Measurements from ENCODE around the gene TMEM60. TPM values are rescaled to one million over a fixed set of nuclear protein-coding genes. Genes with fewer than 3 reads are reported as not detected.

TMEM60 gene
- polyA plus RNA-seq, 4 donors = 12.3 to 31.9 (median 17.2) TPM

DNA sequence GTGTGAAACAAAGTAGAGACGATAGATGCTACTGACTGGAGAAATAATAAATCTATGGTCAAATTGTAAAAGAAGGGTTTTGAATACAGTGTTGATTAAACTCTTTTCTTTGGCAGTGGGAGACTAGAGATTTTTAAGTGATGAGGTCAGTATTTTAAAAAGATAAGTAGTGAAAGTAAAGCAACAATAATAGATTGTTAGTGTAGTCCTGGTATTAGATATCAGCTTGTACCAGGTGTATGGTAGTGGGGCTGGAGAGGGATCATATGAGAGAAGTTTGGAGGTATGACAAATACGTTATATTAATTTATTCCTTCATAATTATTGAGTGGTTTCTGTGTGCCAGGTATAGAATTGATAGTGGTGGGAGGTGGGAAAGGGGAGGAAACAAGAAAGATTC lies 25.6 kb upstream of the TMEM60 start:
- peaks cover 0 to 9% (median 2%) of the 10 kb centered on the region in 3 donors for H3K36me3 ChIP-seq (ENCODE audit: control insufficient read depth in 3 of 3, insufficient read depth in 2 of 3, low read depth in 1 of 3, low read length in 3 of 3)
- no peak overlapping the region for H3K27ac ChIP-seq (ENCODE audit: low read depth in 1 of 3, low read length in 2 of 3)
- H3K27me3 ChIP-seq (ENCODE audit: control insufficient read depth in 3 of 3, insufficient read depth in 3 of 3, low read length in 3 of 3) = no peaks in the 10 kb centered on the region
- H3K9me3 ChIP-seq (ENCODE audit: control insufficient read depth in 2 of 2, insufficient read depth in 1 of 2, low read depth in 1 of 2, low read length in 1 of 2) = peaks cover 7 to 46% of the 10 kb centered on the region in 2 donors
- no peak for FAIRE-seq
- no peak overlapping the region for H3K4me3 ChIP-seq (ENCODE audit: low read depth in 1 of 3, low read length in 3 of 3)
- no peak for DNase-seq
- H3K4me1 ChIP-seq (ENCODE audit: control insufficient read depth in 3 of 3, insufficient read depth in 2 of 3, low read depth in 1 of 3, low read length in 2 of 3) = no peaks in the 10 kb centered on the region
- 89 to 95% (median 95%) methylated on average over 2 of the region's 2 CpGs for WGBS, 3 donors

DNA sequence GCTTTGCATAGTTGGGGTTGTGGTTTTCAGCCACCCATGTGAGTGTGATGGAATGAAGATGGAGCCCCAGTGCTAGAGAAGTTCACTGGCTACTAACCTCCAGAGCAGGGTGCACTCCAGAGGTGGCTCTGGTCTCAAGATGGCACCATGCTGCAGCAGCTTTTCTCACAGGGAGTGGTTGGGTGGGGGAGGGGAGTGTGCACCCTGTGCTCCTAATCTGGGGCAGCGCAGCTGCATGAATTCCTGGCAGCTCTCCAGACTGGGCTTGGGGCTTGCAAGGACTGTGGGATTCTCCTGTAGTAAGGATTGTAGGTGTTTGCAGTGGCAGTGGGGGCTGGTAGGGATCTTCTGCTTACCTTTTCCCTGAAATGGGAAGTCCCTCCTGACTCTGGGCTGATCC lies 24.0 kb upstream of the TMEM60 start:
- FAIRE-seq = no peak
- WGBS, 3 donors = 0 to 40% (median 30%) methylated on average over 1 of the region's 1 CpG

DNA sequence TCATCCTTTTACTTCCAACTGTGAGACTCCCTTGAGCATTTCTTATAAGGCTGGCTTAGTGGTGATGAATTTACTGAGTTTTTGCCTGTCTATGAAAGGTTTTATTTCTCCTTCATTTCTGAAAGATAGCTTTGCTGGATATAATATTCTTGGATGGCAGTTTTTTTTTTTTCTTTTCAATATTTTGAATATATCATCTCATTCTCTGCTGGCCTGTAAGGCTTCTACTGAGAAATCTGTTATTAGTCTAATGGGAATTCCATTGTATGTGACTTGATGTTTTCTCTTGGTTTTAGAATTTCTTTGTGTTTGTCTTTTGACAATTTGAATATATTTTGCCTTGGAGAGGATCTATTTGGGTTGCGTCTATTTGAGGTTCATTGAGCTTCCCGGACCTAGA lies 22.7 kb upstream of the TMEM60 start:
- WGBS, 3 donors = 98 to 100% (median 99%) methylated on average over 2 of the region's 2 CpGs

More for the DNA sequence above, 24.0 kb upstream of the TMEM60 start:
- H3K9me3 ChIP-seq (ENCODE audit: control insufficient read depth in 2 of 2, insufficient read depth in 1 of 2, low read depth in 1 of 2, low read length in 1 of 2) = peaks cover 7 to 52% of the 10 kb centered on the region in 2 donors
- H3K27ac ChIP-seq (ENCODE audit: low read depth in 1 of 3, low read length in 2 of 3) = no peak overlapping the region
- DNase-seq = no peak
- H3K27me3 ChIP-seq (ENCODE audit: control insufficient read depth in 3 of 3, insufficient read depth in 3 of 3, low read length in 3 of 3) = no peaks in the 10 kb centered on the region
- no peaks in the 10 kb centered on the region for H3K4me1 ChIP-seq (ENCODE audit: control insufficient read depth in 3 of 3, insufficient read depth in 2 of 3, low read depth in 1 of 3, low read length in 2 of 3)
- H3K4me3 ChIP-seq (ENCODE audit: low read depth in 1 of 3, low read length in 3 of 3) = no peak overlapping the region
- H3K36me3 ChIP-seq (ENCODE audit: control insufficient read depth in 3 of 3, insufficient read depth in 2 of 3, low read depth in 1 of 3, low read length in 3 of 3) = peaks cover 0 to 9% (median 2%) of the 10 kb centered on the region in 3 donors

DNA sequence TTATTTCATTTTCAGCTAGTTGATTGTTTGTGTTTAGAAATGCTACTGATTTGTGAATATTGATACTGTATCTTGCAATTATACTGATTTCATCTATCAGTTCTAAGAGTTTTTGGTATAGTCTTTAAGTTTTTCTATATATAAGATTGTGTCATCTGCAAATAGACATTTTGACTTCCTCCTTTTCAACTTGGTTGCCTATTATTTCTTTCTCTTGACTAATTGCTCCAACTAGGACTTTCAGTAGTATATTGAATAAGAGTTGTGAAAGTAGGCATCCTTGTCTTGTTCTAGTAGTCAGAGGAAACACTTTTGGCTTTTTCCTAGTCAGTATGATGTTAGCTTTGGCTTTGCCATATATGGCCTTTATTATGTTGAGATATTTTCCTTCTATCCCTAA lies 20.8 kb upstream of the TMEM60 start:
- Histone ChIP-seq H3K36me3 (ENCODE audit: control insufficient read depth in 3 of 3, insufficient read depth in 2 of 3, low read depth in 1 of 3, low read length in 3 of 3) (peaks cover 0 to 9% (median 2%) of the 10 kb centered on the region in 3 donors), H3K4me3 (ENCODE audit: low read depth in 1 of 3, low read length in 3 of 3) (no peak overlapping the region), H3K4me1 (ENCODE audit: control insufficient read depth in 3 of 3, insufficient read depth in 2 of 3, low read depth in 1 of 3, low read length in 2 of 3) (no peaks in the 10 kb centered on the region), H3K27ac (ENCODE audit: low read depth in 1 of 3, low read length in 2 of 3) (no peak overlapping the region), H3K27me3 (ENCODE audit: control insufficient read depth in 3 of 3, insufficient read depth in 3 of 3, low read length in 3 of 3) (no peaks in the 10 kb centered on the region), H3K9me3 (ENCODE audit: control insufficient read depth in 2 of 2, insufficient read depth in 1 of 2, low read depth in 1 of 2, low read length in 1 of 2) (peaks cover 7 to 40% of the 10 kb centered on the region in 2 donors)
- no peak for DNase-seq
- no peak for FAIRE-seq

More for the DNA sequence above, 22.7 kb upstream of the TMEM60 start:
- Histone ChIP-seq H3K27me3 (ENCODE audit: control insufficient read depth in 3 of 3, insufficient read depth in 3 of 3, low read length in 3 of 3) (no peaks in the 10 kb centered on the region), H3K27ac (ENCODE audit: low read depth in 1 of 3, low read length in 2 of 3) (no peak overlapping the region), H3K4me3 (ENCODE audit: low read depth in 1 of 3, low read length in 3 of 3) (no peak overlapping the region), H3K4me1 (ENCODE audit: control insufficient read depth in 3 of 3, insufficient read depth in 2 of 3, low read depth in 1 of 3, low read length in 2 of 3) (no peaks in the 10 kb centered on the region), H3K36me3 (ENCODE audit: control insufficient read depth in 3 of 3, insufficient read depth in 2 of 3, low read depth in 1 of 3, low read length in 3 of 3) (peaks cover 0 to 9% (median 2%) of the 10 kb centered on the region in 3 donors), H3K9me3 (ENCODE audit: control insufficient read depth in 2 of 2, insufficient read depth in 1 of 2, low read depth in 1 of 2, low read length in 1 of 2) (peaks cover 7 to 50% of the 10 kb centered on the region in 2 donors)
- FAIRE-seq (no peak), DNase-seq (no peak)

DNA sequence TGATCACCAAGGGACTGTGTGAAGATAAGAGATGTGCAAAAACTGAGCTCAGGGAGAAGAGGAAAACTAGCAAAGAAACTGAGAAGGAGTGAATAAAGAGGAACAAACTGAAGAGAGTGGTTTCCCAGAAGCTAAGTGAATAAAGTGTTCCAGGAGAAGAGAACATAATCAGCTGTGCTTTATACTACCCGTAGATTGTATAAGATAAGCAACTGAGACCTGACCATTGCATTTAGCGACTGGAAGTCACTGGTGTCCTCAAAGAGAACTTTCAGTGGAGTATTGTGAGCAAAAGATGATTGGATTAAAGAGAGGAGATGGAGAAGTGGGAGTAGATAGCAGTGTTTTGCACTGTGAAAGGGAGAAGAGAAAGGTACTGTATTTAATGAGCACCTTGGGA lies 14.9 kb upstream of the TMEM60 start:
- Histone ChIP-seq H3K36me3 (ENCODE audit: control insufficient read depth in 3 of 3, insufficient read depth in 2 of 3, low read depth in 1 of 3, low read length in 3 of 3) (no peaks in the 10 kb centered on the region), H3K4me3 (ENCODE audit: low read depth in 1 of 3, low read length in 3 of 3) (no peak overlapping the region), H3K4me1 (ENCODE audit: control insufficient read depth in 3 of 3, insufficient read depth in 2 of 3, low read depth in 1 of 3, low read length in 2 of 3) (no peaks in the 10 kb centered on the region), H3K27ac (ENCODE audit: low read depth in 1 of 3, low read length in 2 of 3) (no peak overlapping the region), H3K27me3 (ENCODE audit: control insufficient read depth in 3 of 3, insufficient read depth in 3 of 3, low read length in 3 of 3) (no peaks in the 10 kb centered on the region), H3K9me3 (ENCODE audit: control insufficient read depth in 2 of 2, insufficient read depth in 1 of 2, low read depth in 1 of 2, low read length in 1 of 2) (peaks cover 0 to 19% of the 10 kb centered on the region in 2 donors)
- DNase-seq (no peak), FAIRE-seq (no peak)
- WGBS, 3 donors = 82 to 93% (median 92%) methylated on average over 2 of the region's 2 CpGs

DNA sequence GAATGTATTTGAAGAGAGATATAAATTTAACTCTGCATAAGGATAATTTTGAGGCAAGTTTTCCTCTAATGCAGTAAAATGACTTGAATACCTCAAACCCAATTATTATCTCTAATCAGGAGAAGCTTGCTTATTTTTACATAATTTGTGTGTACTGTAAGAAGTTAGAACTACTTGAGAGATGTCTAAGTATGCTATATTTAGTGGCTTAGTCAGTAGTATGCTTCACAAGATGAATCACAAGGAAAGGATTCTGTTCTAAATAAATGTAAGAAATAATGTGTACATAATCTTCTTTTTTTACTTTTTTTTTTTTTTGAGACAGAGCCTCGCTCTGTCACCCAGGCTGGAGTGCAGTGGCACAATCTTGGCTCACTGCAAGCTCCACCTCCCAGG lies 14.1 kb upstream of the TMEM60 start:
- Histone ChIP-seq H3K9me3 (ENCODE audit: control insufficient read depth in 2 of 2, insufficient read depth in 1 of 2, low read depth in 1 of 2, low read length in 1 of 2) (peaks cover 0 to 12% of the 10 kb centered on the region in 2 donors), H3K27ac (ENCODE audit: low read depth in 1 of 3, low read length in 2 of 3) (no peak overlapping the region), H3K4me3 (ENCODE audit: low read depth in 1 of 3, low read length in 3 of 3) (no peak overlapping the region), H3K27me3 (ENCODE audit: control insufficient read depth in 3 of 3, insufficient read depth in 3 of 3, low read length in 3 of 3) (no peaks in the 10 kb centered on the region), H3K36me3 (ENCODE audit: control insufficient read depth in 3 of 3, insufficient read depth in 2 of 3, low read depth in 1 of 3, low read length in 3 of 3) (no peaks in the 10 kb centered on the region), H3K4me1 (ENCODE audit: control insufficient read depth in 3 of 3, insufficient read depth in 2 of 3, low read depth in 1 of 3, low read length in 2 of 3) (no peaks in the 10 kb centered on the region)
- WGBS, 3 donors = 88 to 100% (median 100%) methylated on average over 1 of the region's 1 CpG
- DNase-seq (no peak), FAIRE-seq (no peak)

DNA sequence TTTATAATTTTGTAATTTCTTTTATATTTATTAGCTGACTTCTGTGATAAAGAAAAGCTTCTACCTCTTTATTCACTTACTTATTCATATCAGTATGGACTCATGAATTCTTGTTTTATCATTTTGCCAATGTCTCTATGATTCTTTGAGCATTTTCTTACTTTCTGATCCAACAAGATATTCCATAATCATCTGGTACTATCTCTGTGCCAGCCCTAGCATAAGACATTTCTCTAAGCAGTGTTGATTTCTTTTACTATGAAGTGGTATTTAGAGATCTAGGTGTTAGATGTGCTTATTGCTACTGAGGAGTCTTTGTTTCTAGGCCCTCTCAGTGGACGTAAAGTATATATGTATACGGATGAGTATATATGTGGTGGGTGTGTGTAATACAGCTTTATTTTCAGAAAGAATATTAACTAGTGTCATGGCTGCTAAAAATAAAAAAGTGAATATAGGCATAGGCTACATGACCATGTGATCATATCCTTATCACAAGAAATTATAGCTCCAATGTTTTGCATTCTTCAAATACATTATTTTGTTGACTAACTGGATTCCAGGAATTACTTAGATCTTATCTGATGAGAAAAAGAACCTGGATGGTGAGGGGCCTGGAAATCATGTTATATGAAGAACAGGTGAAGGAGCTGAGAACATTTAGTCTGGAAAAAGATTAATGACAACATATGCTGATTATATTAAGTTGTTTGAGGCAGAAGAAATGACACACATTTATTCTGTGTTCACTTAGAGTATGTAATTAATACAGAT lies 13.5 kb upstream of the TMEM60 start:
- H3K4me1 ChIP-seq (ENCODE audit: control insufficient read depth in 3 of 3, insufficient read depth in 2 of 3, low read depth in 1 of 3, low read length in 2 of 3) = no peaks in the 10 kb centered on the region
- no peaks in the 10 kb centered on the region for H3K36me3 ChIP-seq (ENCODE audit: control insufficient read depth in 3 of 3, insufficient read depth in 2 of 3, low read depth in 1 of 3, low read length in 3 of 3)
- H3K27me3 ChIP-seq (ENCODE audit: control insufficient read depth in 3 of 3, insufficient read depth in 3 of 3, low read length in 3 of 3) = no peaks in the 10 kb centered on the region
- peaks cover 0 to 11% of the 10 kb centered on the region in 2 donors for H3K9me3 ChIP-seq (ENCODE audit: control insufficient read depth in 2 of 2, insufficient read depth in 1 of 2, low read depth in 1 of 2, low read length in 1 of 2)
- no peak overlapping the region for H3K4me3 ChIP-seq (ENCODE audit: low read depth in 1 of 3, low read length in 3 of 3)
- 93 to 99% (median 96%) methylated on average over 2 of the region's 2 CpGs for WGBS, 3 donors
- DNase-seq (no peak), FAIRE-seq (no peak)
- no peak overlapping the region for H3K27ac ChIP-seq (ENCODE audit: low read depth in 1 of 3, low read length in 2 of 3)

DNA sequence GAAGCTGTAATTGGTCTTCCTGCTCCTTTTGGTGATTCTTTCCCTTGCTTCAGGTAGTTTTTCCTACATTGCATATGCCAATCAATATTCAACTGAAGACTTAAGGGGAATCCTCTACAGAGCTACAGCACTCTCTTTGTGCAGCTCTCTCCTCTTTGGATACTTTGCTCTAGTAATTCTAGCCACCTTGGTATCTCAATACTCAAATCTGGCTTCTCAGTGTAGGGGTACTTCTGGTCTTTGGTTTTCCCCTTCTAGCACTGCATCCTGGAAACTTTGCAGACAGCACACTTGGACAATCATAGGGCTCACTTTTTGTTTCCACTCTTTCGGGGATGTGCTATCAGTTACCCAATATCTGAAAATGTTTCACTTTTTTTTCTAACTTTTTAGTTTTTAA lies 10.3 kb upstream of the TMEM60 start:
- FAIRE-seq = no peak
- 84 to 98% (median 90%) methylated on average over 1 of the region's 1 CpG for WGBS, 3 donors

DNA sequence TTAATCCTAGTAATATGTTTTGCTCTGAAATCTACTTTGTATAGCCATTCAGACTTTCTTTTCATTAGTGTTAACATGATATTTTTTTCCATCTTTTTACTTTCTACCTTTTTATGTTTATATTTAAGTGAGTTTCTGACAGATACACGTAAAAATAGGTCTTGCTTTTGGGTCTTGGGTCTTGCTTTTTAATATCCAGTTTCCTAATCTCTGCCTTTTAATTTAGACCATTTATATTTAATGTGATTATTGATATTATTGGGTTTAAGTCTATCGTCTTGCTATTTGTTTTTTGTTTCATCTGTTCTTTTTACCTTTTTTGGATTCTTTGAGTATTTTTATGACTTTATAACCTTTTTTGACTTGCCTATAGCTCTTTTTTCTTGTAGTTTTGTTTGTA lies 8.2 kb upstream of the TMEM60 start:
- H3K4me3 ChIP-seq (ENCODE audit: low read depth in 1 of 3, low read length in 3 of 3) = no peak overlapping the region
- whole genome bisulfite sequencing, 3 donors = 95 to 98% (median 97%) methylated on average over 2 of the region's 2 CpGs
- no peaks in the 10 kb centered on the region for H3K4me1 ChIP-seq (ENCODE audit: control insufficient read depth in 3 of 3, insufficient read depth in 2 of 3, low read depth in 1 of 3, low read length in 2 of 3)
- no peak overlapping the region for H3K27ac ChIP-seq (ENCODE audit: low read depth in 1 of 3, low read length in 2 of 3)
- DNase-seq (no peak), FAIRE-seq (no peak)
- peaks cover 0 to 2% (median 0%) of the 10 kb centered on the region in 3 donors for H3K36me3 ChIP-seq (ENCODE audit: control insufficient read depth in 3 of 3, insufficient read depth in 2 of 3, low read depth in 1 of 3, low read length in 3 of 3)
- H3K27me3 ChIP-seq (ENCODE audit: control insufficient read depth in 3 of 3, insufficient read depth in 3 of 3, low read length in 3 of 3) = no peaks in the 10 kb centered on the region
- H3K9me3 ChIP-seq (ENCODE audit: control insufficient read depth in 2 of 2, insufficient read depth in 1 of 2, low read depth in 1 of 2, low read length in 1 of 2) = peaks cover 0 to 12% of the 10 kb centered on the region in 2 donors

More for the DNA sequence above, 10.3 kb upstream of the TMEM60 start:
- H3K27me3 ChIP-seq (ENCODE audit: control insufficient read depth in 3 of 3, insufficient read depth in 3 of 3, low read length in 3 of 3) = no peaks in the 10 kb centered on the region
- H3K36me3 ChIP-seq (ENCODE audit: control insufficient read depth in 3 of 3, insufficient read depth in 2 of 3, low read depth in 1 of 3, low read length in 3 of 3) = peaks cover 0 to 2% (median 0%) of the 10 kb centered on the region in 3 donors
- H3K4me3 ChIP-seq (ENCODE audit: low read depth in 1 of 3, low read length in 3 of 3) = no peak overlapping the region
- H3K4me1 ChIP-seq (ENCODE audit: control insufficient read depth in 3 of 3, insufficient read depth in 2 of 3, low read depth in 1 of 3, low read length in 2 of 3) = no peaks in the 10 kb centered on the region
- peaks cover 0 to 12% of the 10 kb centered on the region in 2 donors for H3K9me3 ChIP-seq (ENCODE audit: control insufficient read depth in 2 of 2, insufficient read depth in 1 of 2, low read depth in 1 of 2, low read length in 1 of 2)
- H3K27ac ChIP-seq (ENCODE audit: low read depth in 1 of 3, low read length in 2 of 3) = no peak overlapping the region
- DNase-seq = no peak
